ENCODE results near the gene COPG1. TPM values are rescaled to one million over a fixed set of nuclear protein-coding genes. Genes with fewer than 3 reads are reported as not detected.

Gene COPG1
- total and polyA plus RNA-seq, 2 experiments from 2014 or later: 50.0 to 106 TPM

- peaks cover 83% of the 10 kb centered on the region for H3K36me3 Mint-ChIP-seq (ENCODE audit: low read depth)
- ATAC-seq (no peak), DNase-seq (ENCODE audit: low spot score) (no peak)
- H3K27me3 Mint-ChIP-seq (ENCODE audit: insufficient read depth, low read depth, poor library complexity): peaks cover 2% of the 10 kb centered on the region
- no peaks in the 10 kb centered on the region for H3K9me3 Mint-ChIP-seq
- H3K4me3 Mint-ChIP-seq: no peak overlapping the region
- no peak overlapping the region for H3K27ac Mint-ChIP-seq
- Histone ChIP-seq H3K9me2 (ENCODE audit: insufficient read depth) (no peaks in the 10 kb centered on the region), H3K27ac (ENCODE audit: low read depth) (no peak overlapping the region), H3K4me3 (no peak overlapping the region), H2AFZ (no peak overlapping the region), H3K36me3 (ENCODE audit: insufficient read depth) (peaks cover 72% of the 10 kb centered on the region), H3K79me2 (replicated peaks; ENCODE audit: insufficient read depth) (no peaks in the 10 kb centered on the region), H4K20me1 (replicated peaks; ENCODE audit: insufficient read depth) (no peaks in the 10 kb centered on the region; the same call in none of the 2 replicates), H3K27me3 (ENCODE audit: insufficient read depth) (no peaks in the 10 kb centered on the region), H3K4me2 (no peak overlapping the region), H3K4me1 (ENCODE audit: insufficient read depth) (no peaks in the 10 kb centered on the region), H3F3A (replicated peaks; ENCODE audit: low read depth) (no peaks in the 10 kb centered on the region)
- TF ChIP-seq ZNF331 (CRISPR knock-in tag; IDR thresholded peaks at IDR 0.05; ENCODE audit: low read depth): no peak
- TF ChIP-seq CTCF (conservative IDR thresholded peaks at IDR 0.05; ENCODE audit: low read depth in 2 of 2): no peak
- TF ChIP-seq ZNF114 (CRISPR knock-in tag; IDR thresholded peaks at IDR 0.05): no peak
- TF ChIP-seq ZNF462 (CRISPR knock-in tag; IDR thresholded peaks at IDR 0.05): no peak
- TF ChIP-seq NANOG (IDR thresholded peaks at IDR 0.05; ENCODE audit: borderline replicate concordance): no peak
- no peak for TF ChIP-seq CREB1 (CRISPR knock-in tag; IDR thresholded peaks at IDR 0.05; ENCODE audit: low read depth)
- TF ChIP-seq ETS1 (IDR thresholded peaks at IDR 0.05): no peak
- no peak for TF ChIP-seq EZH2 (IDR thresholded peaks at IDR 0.05; ENCODE audit: low read depth, unreplicated experiment)
- no peak for TF ChIP-seq POLR2AphosphoS5 (IDR thresholded peaks at IDR 0.05; ENCODE audit: low read depth)
- no peak for TF ChIP-seq EZH2phosphoT487 (IDR thresholded peaks at IDR 0.05; ENCODE audit: unreplicated experiment)
- no peak for TF ChIP-seq STAT1 (IDR thresholded peaks at IDR 0.05; ENCODE audit: unreplicated experiment)
- no peak for TF ChIP-seq REST (IDR thresholded peaks at IDR 0.05; ENCODE audit: unreplicated experiment)
- H3K4me1 Mint-ChIP-seq: no peaks in the 10 kb centered on the region
Observed at GRCh38 chr3:129271674-129272073, 22.3 kb downstream of the COPG1 start.
